ENCODE results near the gene FOXL3. TPM values are rescaled to one million over a fixed set of nuclear protein-coding genes. Genes with fewer than 3 reads are reported as not detected.

Gene FOXL3
- total RNA-seq, 1 experiment from 2014 or later, result not detected

GRCh38 chr7:311131-311680 is 21.2 kb downstream of the FOXL3 start:
- no peak overlapping the region for H3K4me3 Mint-ChIP-seq
- no peak for ATAC-seq
- no peaks in the 10 kb centered on the region; the same call in 1 of the 2 replicates for H3K27me3 Mint-ChIP-seq (ENCODE audit: low read depth)
- H3K27ac Mint-ChIP-seq, result no peak overlapping the region
- ChIA-PET CTCF (interaction anchor here (2.5 kb wide), 1 partner anchor 10 kb away, joined by 9 read pairs; no protein-coding TSS in a partner anchor), POLR2A (no interaction called here)
- no peak for TF ChIP-seq CBFB (CRISPR knock-in tag; IDR thresholded peaks at IDR 0.05; ENCODE audit: low read depth)
- no peak for TF ChIP-seq ZNF219 (CRISPR knock-in tag; IDR thresholded peaks at IDR 0.05; ENCODE audit: borderline replicate concordance)
- TF ChIP-seq, protein P1, sequence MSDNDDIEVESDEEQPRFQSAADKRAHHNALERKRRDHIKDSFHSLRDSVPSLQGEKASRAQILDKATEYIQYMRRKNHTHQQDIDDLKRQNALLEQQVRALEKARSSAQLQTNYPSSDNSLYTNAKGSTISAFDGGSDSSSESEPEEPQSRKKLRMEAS (CRISPR knock-in tag; IDR thresholded peaks at IDR 0.05), result no peak
- no peak for TF ChIP-seq ZSCAN18 (CRISPR knock-in tag; IDR thresholded peaks at IDR 0.05)
- DNase-seq (ENCODE audit: low spot score), result no peak
- 0 out of 2 replicates have a peak, but pooled peaks cover 4% of the 10 kb centered on the region for H3K36me3 Mint-ChIP-seq
- H3K9me3 Mint-ChIP-seq, result peaks cover 24% of the 10 kb centered on the region
- H3K4me1 Mint-ChIP-seq, result no peaks in the 10 kb centered on the region

GRCh38 chr7:311796-312195 is 21.8 kb downstream of the FOXL3 start:
- no peaks in the 10 kb centered on the region; the same call in 1 of the 2 replicates for H3K27me3 Mint-ChIP-seq (ENCODE audit: low read depth)
- H3K9me3 Mint-ChIP-seq, result peaks cover 24% of the 10 kb centered on the region
- TF ChIP-seq KAT7 (CRISPR knock-in tag; IDR thresholded peaks at IDR 0.05; ENCODE audit: borderline replicate concordance) (no peak), PREB (CRISPR knock-in tag; IDR thresholded peaks at IDR 0.05; ENCODE audit: borderline replicate concordance) (no peak)
- TF ChIP-seq, protein P1 (CRISPR knock-in tag; IDR thresholded peaks at IDR 0.05), result no peak
- no peaks in the 10 kb centered on the region for H3K4me1 Mint-ChIP-seq
- 0 out of 2 replicates have a peak, but pooled peaks cover 4% of the 10 kb centered on the region for H3K36me3 Mint-ChIP-seq
- H3K4me3 Mint-ChIP-seq, result no peak overlapping the region
- no peak overlapping the region for H3K27ac Mint-ChIP-seq
- DNase-seq (ENCODE audit: low spot score) (no peak), ATAC-seq (no peak)
- CTCF ChIA-PET, result interaction anchor here (2.5 kb wide), 1 partner anchor 10 kb away, joined by 9 read pairs; no protein-coding TSS in a partner anchor
- POLR2A ChIA-PET, result no interaction called here

- Mint-ChIP-seq H3K36me3 (0 out of 2 replicates have a peak, but pooled peaks cover 4% of the 10 kb centered on the region), H3K27me3 (ENCODE audit: low read depth) (no peaks in the 10 kb centered on the region; the same call in 1 of the 2 replicates), H3K4me1 (no peaks in the 10 kb centered on the region), H3K4me3 (no peak overlapping the region), H3K27ac (no peak overlapping the region), H3K9me3 (peaks cover 19% of the 10 kb centered on the region)
- ChIA-PET CTCF (interaction anchor here (2.5 kb wide), 1 partner anchor 9 kb away, joined by 9 read pairs; no protein-coding TSS in a partner anchor), POLR2A (no interaction called here)
- DNase-seq (ENCODE audit: low spot score), result no peak
- ATAC-seq, result no peak
- TF ChIP-seq ZNF423 (CRISPR knock-in tag; IDR thresholded peaks at IDR 0.05) (no peak), FOXP4 (CRISPR knock-in tag; IDR thresholded peaks at IDR 0.05) (no peak), ZNF671 (CRISPR knock-in tag; IDR thresholded peaks at IDR 0.05) (no peak), ZNF416 (CRISPR knock-in tag; IDR thresholded peaks at IDR 0.05) (no peak)
- TF ChIP-seq, protein P2, sequence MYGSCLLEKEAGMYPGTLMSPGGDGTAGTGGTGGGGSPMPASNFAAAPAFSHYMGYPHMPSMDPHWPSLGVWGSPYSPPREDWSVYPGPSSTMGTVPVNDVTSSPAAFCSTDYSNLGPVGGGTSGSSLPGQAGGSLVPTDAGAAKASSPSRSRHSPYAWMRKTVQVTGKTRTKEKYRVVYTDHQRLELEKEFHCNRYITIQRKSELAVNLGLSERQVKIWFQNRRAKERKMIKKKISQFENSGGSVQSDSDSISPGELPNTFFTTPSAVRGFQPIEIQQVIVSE (CRISPR knock-in tag; IDR thresholded peaks at IDR 0.05; ENCODE audit: borderline replicate concordance), result no peak
Observed at GRCh38 chr7:312424-312823, 22.5 kb downstream of the FOXL3 start.

- Mint-ChIP-seq H3K9me3 (peaks cover 9% of the 10 kb centered on the region), H3K4me1 (no peaks in the 10 kb centered on the region), H3K27ac (no peak overlapping the region), H3K36me3 (0 out of 2 replicates have a peak, but pooled peaks cover 4% of the 10 kb centered on the region), H3K27me3 (ENCODE audit: low read depth) (peaks cover 3% of the 10 kb centered on the region; the same call in 1 of the 2 replicates), H3K4me3 (no peak overlapping the region)
- ATAC-seq (no peak), DNase-seq (ENCODE audit: low spot score) (no peak)
- TF ChIP-seq EMX1 (CRISPR knock-in tag; IDR thresholded peaks at IDR 0.05) (no peak), KAT7 (CRISPR knock-in tag; IDR thresholded peaks at IDR 0.05; ENCODE audit: borderline replicate concordance) (no peak), SP1 (CRISPR knock-in tag; conservative IDR thresholded peaks at IDR 0.05) (no peak), NFE2L1 (CRISPR knock-in tag; IDR thresholded peaks at IDR 0.05) (no peak), FOXP4 (CRISPR knock-in tag; IDR thresholded peaks at IDR 0.05) (no peak)
- ChIA-PET CTCF (no interaction called here), POLR2A (no interaction called here)
Observed at GRCh38 chr7:314853-315252, 24.9 kb downstream of the FOXL3 start.
